ENCODE data around the gene YEATS2. TPM values are rescaled to one million over a fixed set of nuclear protein-coding genes. Genes with fewer than 3 reads are reported as not detected.

YEATS2 gene
- total RNA-seq, 1 donor from 2014 or later: 45.3 TPM

DNA sequence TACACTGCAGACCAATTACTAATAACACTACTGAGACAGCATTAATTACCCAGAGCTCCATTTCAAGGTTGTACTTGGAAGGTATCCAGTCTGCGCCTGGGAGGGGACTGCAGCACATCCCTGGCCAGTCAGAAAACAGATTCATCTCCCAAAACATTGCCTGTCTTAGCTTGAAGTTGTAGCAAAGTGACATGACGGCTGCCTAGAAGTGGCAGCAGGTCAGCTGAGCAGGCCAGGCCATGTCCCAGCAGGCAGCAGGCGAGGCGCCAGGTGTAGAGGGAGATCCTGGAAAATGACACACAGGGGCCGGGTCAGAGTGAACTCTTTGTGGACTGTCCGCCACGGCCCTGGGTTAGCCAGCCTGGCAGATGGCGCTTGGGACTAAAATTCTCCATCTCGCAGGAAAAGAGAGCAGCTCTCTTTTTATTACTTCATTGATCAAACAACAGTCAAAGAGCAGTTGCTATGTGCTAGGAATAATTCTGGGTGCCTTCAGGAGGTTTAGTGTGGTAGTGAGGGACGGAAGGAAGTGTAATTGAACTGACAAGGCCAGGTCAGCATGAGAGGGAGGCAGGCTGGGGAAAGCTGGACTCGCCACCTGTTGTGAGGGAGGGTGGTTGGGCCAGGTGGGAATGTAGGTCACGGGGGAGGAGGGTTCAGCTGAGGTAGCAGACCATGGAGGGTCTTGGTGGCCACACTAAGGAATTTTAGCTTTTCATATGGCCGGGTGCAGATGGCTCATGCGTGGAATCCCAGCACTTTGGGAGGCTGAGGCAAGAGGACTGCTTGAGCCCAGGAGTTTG lies 129.1 kb downstream of the YEATS2 start:
- Histone ChIP-seq H4K20me1 (ENCODE audit: insufficient read depth, low read length) (peaks cover 14% of the 10 kb centered on the region), H3K4me2 (ENCODE audit: low read length) (no peak overlapping the region), H2AFZ (ENCODE audit: low read depth, low read length) (no peak overlapping the region), H3K79me2 (ENCODE audit: insufficient read depth, low read length) (no peaks in the 10 kb centered on the region), H3K36me3 (ENCODE audit: insufficient read depth, low read length) (no peaks in the 10 kb centered on the region), H3K4me1 (ENCODE audit: insufficient read depth, low read length) (peaks cover 9% of the 10 kb centered on the region), H3K9ac (ENCODE audit: low read length) (no peak overlapping the region), H3K9me3 (ENCODE audit: insufficient read depth, low read depth, low read length) (no peaks in the 10 kb centered on the region), H3K27me3 (ENCODE audit: insufficient read depth, low read length) (no peaks in the 10 kb centered on the region), H3K27ac (ENCODE audit: low read depth, low read length) (no peak overlapping the region), H3K4me3 (ENCODE audit: insufficient read depth, low read depth, low read length) (no peak overlapping the region)
- TF ChIP-seq EZH2 (IDR thresholded peaks at IDR 0.05; ENCODE audit: insufficient read depth, low read length): no peak
- TF ChIP-seq, protein P1, sequence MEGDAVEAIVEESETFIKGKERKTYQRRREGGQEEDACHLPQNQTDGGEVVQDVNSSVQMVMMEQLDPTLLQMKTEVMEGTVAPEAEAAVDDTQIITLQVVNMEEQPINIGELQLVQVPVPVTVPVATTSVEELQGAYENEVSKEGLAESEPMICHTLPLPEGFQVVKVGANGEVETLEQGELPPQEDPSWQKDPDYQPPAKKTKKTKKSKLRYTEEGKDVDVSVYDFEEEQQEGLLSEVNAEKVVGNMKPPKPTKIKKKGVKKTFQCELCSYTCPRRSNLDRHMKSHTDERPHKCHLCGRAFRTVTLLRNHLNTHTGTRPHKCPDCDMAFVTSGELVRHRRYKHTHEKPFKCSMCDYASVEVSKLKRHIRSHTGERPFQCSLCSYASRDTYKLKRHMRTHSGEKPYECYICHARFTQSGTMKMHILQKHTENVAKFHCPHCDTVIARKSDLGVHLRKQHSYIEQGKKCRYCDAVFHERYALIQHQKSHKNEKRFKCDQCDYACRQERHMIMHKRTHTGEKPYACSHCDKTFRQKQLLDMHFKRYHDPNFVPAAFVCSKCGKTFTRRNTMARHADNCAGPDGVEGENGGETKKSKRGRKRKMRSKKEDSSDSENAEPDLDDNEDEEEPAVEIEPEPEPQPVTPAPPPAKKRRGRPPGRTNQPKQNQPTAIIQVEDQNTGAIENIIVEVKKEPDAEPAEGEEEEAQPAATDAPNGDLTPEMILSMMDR (IDR thresholded peaks at IDR 0.05; ENCODE audit: insufficient read depth, low read depth, low read length): no peak
- Mint-ChIP-seq H3K9me3 (ENCODE audit: unreplicated experiment) (no peaks in the 10 kb centered on the region), H3K4me1 (ENCODE audit: low read depth, unreplicated experiment) (peaks cover 4% of the 10 kb centered on the region), H3K27ac (ENCODE audit: unreplicated experiment) (peak overlapping the region; percentile 5), H3K4me3 (ENCODE audit: unreplicated experiment) (peak overlapping the region; percentile 75), H3K27me3 (ENCODE audit: low read depth, unreplicated experiment) (no peaks in the 10 kb centered on the region), H3K36me3 (ENCODE audit: low read depth, unreplicated experiment) (peaks cover 9% of the 10 kb centered on the region)
- FAIRE-seq (no peak), DNase-seq (ENCODE audit: low read depth) (no peak)

DNA sequence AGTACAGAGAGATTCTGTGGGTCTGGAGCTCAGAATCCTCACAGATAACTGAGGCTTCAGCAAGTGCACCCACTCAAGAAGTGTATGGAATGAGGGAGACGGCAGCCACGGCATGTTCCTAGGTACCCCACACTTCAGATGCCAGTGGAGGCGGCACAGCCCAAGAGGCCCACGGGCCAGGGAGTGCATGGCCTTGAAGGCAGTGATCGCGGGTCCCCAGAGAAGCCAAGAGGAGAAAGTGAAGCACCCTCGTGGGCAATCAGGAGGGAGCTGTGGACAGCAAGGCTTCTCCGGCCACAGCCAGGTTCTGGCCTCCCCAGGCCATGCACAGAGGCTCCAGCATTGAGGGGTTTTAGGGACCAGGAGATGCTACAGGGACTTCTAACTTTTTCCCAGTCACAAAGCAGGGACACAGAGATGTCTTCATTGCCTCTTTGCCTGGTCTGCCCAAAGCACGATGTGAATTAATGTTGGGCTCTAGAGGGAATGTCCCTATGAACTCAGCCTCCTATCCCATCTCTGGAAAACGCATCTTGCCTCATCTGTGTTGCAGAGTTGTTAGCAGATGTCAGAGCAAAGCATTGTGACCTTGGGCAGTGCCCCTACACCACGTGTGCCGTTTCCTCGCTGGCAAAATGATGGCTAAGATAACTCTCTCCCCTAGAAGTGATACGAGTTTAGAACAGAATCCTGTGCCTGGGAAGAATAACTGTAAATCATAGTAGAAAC lies 130.4 kb downstream of the YEATS2 start:
- H3K27ac Mint-ChIP-seq (ENCODE audit: unreplicated experiment): no peak overlapping the region
- FAIRE-seq (no peak), DNase-seq (ENCODE audit: low read depth) (no peak)
- Histone ChIP-seq H3K27ac (ENCODE audit: low read depth, low read length) (no peak overlapping the region), H4K20me1 (ENCODE audit: insufficient read depth, low read length) (peaks cover 13% of the 10 kb centered on the region), H3K9ac (ENCODE audit: low read length) (no peak overlapping the region), H3K4me1 (ENCODE audit: insufficient read depth, low read length) (peaks cover 9% of the 10 kb centered on the region), H3K79me2 (ENCODE audit: insufficient read depth, low read length) (no peaks in the 10 kb centered on the region), H3K4me3 (ENCODE audit: insufficient read depth, low read depth, low read length) (no peak overlapping the region), H3K4me2 (ENCODE audit: low read length) (no peak overlapping the region), H3K9me3 (ENCODE audit: insufficient read depth, low read depth, low read length) (no peaks in the 10 kb centered on the region), H3K27me3 (ENCODE audit: insufficient read depth, low read length) (no peaks in the 10 kb centered on the region), H2AFZ (ENCODE audit: low read depth, low read length) (no peak overlapping the region), H3K36me3 (ENCODE audit: insufficient read depth, low read length) (peaks cover 5% of the 10 kb centered on the region)
- no peak overlapping the region for H3K4me3 Mint-ChIP-seq (ENCODE audit: unreplicated experiment)
- peaks cover 4% of the 10 kb centered on the region for H3K4me1 Mint-ChIP-seq (ENCODE audit: low read depth, unreplicated experiment)
- H3K9me3 Mint-ChIP-seq (ENCODE audit: unreplicated experiment): no peaks in the 10 kb centered on the region
- peaks cover 9% of the 10 kb centered on the region for H3K36me3 Mint-ChIP-seq (ENCODE audit: low read depth, unreplicated experiment)
- no peaks in the 10 kb centered on the region for H3K27me3 Mint-ChIP-seq (ENCODE audit: low read depth, unreplicated experiment)
- TF ChIP-seq, protein P1 (IDR thresholded peaks at IDR 0.05; ENCODE audit: insufficient read depth, low read depth, low read length): no peak
- TF ChIP-seq EZH2 (IDR thresholded peaks at IDR 0.05; ENCODE audit: insufficient read depth, low read length): no peak

Measured in astrocyte (in vitro differentiated cells and primary cell).